SKM-1 treated with dmso at 0.1 percent for 144 hours (cell line): ENCODE data around the gene JAK1.
"Not testable (repeated sequence)": the region's sequence is repeated elsewhere in the genome, so short reads cannot be mapped to it uniquely, and the experiment has no call there.

Source experiments
- DNase-seq: peaks from one replicate; lab custom pipeline; 2025; ENCODE audit not compliant: unreplicated experiment; lab: John Stamatoyannopoulos, UW

JAK1 gene

DNA sequence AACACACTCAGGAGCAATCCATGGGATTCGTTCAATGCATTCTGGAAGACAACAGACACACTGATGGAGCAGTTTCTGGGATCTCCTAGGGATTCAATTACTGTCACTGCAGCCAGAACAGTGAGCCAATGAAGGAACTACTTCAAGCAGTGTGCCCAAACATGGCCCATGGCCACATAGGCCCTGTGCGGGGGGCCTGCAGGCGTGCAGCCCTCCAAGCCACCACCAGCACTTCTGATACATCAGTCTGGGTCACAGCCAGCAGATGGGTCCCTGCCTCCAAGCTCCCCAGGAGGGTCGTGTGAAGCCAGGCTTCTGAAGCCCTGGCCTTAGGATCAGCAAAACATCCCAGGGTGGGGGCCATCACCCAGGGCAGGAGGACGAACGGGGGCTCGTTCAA is 122.2 kb downstream of the JAK1 start:
- DNase-seq, result no peak

DNA sequence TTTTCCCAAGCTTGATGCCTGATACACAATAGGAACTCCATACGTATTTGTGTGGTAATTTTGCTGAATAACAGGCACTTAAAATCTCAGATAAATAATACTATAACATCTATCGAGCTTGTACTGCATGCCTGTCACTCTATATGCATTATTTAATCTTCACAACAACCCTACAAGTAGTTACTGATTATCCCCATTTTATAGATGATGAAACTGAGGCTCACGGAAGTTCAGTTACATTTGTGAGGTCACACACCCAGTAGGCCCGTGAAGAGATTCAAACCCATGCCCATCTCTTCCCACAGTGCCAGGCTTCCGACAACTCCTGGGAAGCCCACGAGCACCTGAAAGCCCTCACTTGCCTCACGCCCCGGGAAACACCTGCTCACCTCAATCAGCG is 122.7 kb downstream of the JAK1 start:
- no peak for DNase-seq

DNA sequence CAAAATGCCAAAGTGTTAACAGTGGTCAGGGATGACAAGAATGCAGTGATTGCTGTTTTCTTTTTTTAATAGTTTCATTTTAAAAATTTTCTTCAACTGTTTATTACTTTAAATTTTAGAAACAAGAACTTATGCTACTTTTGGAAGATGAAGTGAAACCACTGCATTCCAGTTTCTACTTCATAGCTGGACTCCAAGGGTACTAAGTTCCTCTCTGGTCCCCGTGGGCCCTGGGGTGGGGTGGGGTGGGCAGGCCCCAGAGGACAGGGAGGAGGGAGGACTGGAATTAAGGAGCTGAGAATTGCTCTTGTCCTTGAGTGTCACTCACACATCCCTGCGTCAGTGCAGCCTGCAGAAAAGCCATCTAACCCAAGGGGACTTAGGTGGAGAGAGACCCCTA is 124.1 kb downstream of the JAK1 start:
- DNase-seq, result no peak

DNA sequence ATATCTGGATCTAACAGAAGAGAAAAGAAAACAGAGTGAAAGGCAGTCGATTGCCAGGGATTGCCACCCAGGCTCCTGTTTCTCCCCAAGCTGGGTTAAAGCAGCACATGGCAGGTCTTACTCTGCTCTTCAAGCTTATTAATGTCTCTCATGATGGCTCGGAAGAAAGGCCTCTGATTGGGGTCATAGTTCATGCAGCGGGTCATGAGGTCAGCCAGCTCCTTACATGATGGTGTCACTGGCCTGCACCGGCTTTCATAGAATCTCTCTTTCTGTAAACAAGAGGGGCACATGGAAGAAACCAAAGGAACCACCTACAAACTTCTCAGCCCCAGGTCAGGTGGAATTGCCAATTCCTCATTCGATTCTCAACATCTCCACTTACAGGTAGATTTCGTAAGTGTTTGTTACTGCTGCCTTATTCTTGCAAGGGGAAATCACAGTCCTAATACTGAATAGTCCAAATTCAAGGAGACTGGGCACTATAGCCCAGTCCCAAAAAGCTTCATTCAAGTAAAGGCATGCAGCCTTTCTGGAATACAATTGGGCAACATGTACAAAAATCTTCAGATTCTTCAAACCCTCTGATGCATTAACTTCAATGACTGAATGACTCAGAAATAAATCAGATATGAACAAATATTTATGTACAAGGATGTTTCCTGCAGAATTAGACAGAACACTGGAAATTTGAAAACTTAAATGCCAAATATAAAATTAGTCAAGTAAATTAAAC is 124.9 kb downstream of the JAK1 start:
- DNase-seq, result no peak

DNA sequence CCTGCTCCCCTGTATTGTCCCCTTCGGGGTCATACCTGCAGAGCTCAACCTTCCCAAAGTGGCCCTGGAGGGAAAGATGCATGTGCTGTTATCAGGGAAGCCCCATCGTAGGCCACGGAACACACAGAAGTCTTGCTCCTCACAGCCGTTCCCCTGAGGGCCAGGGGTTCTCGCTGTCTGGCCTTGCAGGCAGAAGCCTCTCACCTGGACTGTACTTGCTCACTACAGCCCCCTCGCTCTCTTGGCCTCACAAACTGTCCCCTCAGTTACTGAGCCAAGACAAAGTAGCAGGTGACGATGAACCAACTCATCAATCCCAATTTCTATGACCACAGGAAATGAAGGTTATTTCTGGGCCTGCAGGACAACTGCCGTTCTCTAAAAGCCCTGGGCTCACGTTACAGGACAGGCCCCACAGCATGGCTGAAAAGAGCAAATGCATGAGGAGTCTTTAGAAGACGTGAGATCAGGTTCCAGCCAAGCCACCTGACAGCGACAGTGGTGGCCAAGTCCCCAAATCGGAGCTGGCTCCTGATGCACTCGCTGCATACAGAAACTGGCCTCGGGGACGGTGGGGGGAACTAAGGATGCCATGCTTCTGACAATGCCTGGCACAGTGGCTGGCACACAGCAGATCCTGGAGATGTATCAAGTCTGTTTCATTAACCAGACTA is 126.5 kb downstream of the JAK1 start:
- no peak for DNase-seq

DNA sequence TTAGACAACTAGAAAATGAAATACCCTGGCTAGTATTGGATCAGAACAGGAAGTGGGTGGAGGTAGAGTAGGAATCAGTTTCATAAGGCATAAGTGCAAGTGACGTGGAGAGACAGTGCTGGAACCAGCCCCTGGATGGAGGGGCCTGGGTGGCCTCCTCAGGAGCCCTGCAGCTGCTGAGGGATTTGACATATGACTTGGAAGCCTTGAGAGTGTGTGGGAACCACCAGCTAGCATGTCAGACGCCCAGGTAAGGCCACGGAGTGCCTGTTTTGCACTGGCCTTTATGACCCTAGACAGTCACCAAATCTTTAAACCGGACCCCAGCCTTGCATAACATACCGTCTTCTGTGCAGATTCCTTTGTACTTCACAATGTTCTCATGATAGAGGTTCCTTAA is 127.1 kb downstream of the JAK1 start:
- DNase-seq, result no peak

DNA sequence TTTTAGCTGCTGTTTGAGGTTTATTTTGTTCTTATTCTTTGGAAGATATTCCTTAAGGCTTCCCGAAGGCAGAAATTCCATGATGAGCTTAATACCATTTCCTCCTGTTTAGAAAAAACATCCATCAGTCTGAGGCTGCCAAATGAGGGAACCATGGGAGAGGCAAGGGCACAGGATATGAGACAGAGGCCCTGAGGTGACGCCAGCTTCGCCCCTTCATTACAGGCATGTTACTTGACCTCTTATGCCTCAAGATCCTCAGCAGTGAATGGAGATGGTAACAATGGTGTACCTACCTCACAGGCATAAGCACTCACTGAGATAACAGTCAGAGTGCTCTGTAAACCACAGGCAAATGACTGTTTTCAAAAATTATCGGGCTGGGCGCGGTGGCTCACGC is 127.9 kb downstream of the JAK1 start:
- no peak for DNase-seq

DNA sequence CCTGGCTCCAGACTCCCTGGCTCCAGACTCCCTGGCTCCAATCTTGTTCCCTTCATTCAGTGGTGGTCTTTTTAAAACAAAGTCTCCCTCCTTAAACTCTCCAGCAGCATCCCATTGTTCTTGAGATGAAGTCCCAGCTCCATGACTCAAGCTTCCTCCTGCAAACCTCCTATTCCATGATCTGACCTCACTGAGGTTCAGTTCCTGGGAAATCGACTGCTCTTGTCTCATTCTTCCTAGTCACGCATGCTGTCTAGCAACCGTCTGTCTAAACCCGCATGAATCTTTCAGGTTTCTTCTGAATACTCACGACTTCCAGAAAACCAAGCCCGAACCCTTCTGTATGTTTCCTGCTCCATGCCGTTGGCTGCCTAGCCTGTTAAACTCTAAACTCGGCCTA is 129.5 kb downstream of the JAK1 start:
- DNase-seq, result no peak

DNA sequence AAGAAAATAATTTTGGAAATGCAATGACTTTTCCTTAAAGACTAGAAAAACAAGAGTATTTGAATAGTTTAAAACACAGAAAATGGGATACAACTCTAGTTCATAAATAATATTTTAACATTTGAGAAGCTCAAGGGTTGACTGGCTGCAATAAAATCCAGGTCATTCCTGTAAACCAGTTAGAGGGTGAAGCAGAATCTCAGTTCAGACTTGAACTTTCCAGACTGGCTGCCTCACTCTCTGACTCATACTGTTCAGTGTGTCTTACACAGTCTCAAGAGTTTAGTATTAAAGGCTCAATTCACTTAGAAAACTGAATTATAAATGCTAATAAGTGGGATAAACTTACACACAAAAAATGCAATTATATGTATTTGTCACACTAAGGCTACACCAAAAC is 131.6 kb downstream of the JAK1 start:
- DNase-seq, result no peak

DNA sequence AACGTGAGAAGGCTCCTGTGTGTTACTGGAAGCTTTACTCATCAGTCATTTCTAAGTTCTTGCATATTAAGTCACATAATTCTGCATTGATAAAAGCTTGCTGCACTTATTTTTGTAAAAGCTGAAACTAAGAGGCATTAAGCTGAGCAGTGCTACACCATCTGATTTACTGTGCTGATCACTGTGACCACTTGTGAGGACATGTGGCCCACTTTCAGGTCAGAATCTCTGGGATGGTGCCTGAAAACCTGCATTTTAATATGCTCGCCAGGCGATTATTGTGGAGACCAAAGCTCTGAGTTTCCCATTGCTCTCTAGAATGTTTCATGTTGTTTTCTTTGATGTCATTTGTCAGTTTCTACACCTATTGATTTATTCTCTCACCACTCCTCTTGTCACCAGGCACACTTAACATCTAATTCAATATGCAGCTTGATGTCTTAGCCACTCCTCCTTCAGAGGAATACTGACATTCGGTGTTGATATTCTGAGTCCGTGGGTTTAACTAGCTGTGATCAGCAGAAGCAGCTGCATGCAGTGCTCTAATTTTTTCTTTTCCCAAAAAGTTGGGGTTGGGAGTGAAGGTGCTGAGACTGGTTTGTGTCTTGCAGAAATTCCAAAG is 136.2 kb downstream of the JAK1 start:
- no peak for DNase-seq

DNA sequence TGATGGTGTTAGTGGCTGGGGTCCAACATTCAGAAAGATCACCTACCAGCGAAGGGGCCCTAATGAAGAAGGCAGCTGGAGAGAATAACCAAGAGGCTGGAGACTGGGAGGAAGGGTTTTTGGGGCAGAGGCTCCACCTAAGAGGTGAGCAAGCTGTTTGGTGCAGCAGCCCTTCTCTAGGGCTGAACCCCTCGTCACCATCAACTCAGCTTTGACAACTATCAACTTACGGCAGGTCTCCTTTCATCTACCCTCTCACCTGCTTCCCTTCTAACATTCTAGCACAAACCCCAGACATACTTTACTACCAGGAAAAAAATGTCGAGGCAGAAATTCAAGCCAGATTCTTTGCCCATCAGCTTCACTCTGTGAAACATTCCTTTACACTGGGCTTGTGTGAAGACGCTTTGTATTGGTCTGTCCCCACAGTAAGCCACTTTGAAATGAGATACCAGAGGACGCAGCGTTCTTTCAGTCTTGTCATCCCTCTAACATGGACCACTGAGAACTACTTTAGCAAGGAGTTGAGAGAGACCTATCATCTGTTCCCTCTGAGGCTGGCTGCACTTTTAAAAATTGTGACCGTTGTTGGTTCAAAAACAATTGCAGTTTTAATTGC is 136.8 kb downstream of the JAK1 start:
- no peak for DNase-seq

DNA sequence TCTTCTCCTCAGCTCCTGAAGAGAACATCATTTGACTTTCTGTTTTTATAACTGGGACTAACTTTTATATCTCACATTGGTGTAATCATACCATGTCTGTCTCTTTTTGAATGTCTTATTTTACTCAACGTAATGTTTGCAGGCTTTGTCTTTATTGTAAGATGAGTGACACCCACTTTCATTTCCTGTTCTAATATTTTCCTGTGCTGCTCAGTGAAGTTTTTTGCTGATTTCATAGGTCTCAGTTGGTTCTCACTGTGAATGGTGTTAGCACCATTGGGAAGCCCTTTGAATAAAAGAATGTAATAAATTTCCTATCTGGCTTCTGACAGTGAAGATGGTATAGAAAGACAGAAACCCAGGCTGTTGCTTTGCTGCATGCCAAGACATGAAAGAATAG is 137.5 kb downstream of the JAK1 start:
- no peak for DNase-seq

DNA sequence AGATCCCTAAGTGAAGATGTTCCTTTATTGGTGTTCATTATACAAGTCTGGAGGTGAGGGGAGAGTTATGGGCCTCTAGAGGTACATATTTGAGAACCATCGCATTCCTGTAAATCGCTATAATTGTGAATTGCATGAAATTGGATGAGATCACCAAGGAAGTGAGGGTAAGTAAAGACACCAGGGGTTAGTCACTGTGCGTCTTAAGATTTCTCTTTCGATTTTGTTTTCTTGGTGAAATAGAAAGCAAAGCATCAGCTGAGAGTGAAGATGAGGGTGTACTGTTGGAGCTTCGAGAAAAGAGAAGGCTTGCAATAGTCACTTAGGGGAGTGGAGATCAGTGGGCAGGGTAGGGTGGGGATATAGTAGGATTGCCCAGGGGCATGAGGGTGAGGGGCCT is 139.4 kb downstream of the JAK1 start:
- DNase-seq, result no peak

DNA sequence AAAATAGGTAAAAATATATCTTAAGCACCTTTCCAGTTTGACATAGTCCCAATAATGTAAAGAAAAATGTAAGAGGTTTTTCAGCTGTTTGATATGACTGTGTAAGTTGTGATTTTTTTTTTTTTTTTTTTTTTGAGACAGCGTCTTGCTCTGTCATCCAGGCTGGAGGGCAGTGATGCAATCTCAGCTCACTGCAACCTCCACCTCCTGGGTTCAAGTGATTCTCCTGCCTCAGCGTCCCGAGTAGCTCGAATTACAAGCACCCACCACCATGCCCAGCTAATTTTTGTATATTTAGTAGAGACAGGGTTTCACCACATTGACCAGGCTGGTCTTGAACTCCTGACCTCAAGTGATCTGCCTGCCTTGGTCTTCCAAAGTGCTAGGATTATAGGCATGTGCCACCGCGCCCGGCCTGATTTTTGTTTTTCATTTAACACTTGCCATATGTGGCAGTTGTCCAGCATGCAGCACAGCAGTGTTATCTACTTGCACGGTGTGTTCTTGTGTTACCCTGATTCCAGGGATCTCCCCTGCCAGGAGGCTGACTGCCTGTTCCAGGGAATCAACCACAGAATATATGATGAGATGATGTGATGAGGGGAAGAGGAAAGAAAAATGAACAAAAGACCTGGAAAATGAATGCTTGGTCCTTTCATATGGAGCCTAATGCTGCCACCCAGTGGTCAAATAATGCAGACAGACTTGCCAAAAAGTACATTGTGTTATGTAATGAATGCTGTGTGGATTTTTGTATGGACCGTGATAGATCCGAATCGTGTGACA is 142.5 kb downstream of the JAK1 start:
- peak; percentile 56 for DNase-seq

DNA sequence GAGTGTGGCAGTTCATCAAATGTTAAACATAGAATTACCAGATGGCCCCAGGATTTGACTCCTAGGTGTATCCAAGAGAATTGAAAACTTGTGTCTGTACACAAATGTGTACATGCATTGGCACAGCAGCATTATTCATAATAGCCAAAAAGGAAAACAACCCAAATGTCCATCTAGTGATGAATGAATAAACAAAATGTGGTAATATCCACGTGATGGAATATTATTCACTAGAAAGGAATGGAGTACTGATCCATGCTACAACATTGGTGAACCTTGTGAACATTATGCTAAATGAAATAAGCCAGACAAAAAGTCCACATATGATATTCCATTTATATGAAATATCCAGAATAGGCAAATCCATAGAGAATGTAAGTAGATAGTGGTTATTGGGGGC is 143.7 kb downstream of the JAK1 start:
- no peak for DNase-seq

DNA sequence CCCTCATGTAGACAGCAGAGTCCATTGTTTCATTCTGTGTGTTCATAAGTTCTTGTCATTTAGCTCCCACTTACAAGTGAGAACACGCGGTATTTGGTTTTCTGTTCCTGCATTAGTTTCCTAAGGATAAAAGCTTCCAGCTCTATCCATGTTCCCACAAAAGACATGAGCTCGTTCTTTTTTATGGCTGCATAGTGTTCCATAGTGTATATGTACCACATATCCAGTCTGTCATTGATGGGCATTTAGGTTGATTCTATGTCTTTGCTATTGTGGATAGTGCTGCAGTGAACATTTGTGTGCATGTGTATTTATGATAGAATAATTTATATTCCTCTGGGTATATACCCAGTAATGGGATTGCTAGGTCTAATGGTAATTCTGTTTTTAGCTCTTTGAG is 145.8 kb downstream of the JAK1 start:
- not testable (repeated sequence) for DNase-seq

DNA sequence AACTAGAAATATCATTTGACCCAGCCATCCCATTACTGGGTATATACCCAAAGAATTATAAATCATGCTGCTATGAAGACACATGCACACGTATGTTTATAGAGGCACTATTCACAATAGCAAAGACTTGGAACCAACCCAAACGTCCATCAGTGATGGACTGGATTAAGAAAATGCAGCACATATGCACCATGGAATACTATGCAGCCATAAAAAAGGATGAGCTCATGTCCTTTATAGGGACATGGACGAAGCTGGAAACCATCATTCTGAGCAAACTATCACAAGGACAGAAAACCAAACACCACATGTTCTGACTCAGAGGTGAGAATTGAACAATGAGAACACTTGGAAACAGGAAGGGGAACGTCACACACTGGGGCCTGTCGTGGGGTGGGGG is 149.0 kb downstream of the JAK1 start:
- not testable (repeated sequence) for DNase-seq

DNA sequence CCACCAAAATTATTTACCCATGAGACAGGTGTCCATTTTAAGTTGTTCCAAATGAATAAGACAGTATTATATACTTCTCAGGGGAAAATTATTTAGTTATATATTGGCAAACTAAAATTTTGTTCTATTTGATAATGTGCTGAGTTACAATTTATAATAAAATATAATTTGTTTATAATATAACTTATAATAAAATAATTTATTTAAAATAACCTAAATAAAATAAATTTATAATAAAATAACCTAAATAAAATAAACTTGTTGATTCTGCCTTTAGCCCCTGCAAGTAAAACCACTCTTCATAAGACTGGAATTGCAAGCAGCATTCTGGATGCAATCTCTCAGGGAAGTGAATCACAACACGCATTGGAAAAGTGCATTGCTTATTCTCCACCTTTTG is 151.9 kb downstream of the JAK1 start:
- DNase-seq, result no peak

DNA sequence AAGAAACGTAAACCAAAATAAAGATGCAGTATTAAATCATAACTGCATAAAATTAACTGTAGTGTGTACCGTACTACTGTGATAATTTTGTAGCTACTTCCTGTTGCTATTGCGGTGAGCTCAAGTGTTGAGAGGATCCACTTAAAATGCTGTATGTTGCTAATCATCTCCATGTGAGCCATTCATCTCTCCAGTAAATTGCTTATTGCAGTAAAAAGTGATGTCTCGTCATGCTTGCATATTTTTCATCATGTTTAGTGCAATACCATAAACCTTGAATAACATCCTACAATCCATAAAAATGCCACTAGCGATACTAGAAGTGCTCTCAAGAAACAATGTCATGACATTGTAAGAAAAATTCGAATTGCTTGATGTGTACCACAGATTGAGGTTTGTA is 155.2 kb downstream of the JAK1 start:
- DNase-seq, result no peak

DNA sequence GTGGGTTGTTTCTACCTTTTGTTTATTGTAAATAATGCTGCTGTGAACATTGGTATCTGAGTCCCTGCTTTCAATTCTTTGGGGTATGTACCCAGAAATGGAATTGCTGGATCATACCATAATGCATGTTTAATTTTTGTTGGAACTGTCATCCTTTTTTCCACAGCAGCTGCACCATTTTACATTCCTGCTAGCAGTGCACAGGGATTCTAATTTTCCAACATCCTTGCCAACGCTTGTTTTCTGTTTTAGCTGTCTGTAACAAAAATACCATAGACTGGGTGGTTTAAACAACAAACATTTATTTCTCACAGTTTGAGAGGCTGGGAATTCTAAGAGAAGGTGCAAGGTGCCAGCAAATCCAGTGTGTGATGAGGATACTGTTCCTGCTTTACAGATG is 156.3 kb downstream of the JAK1 start:
- DNase-seq, result no peak

DNA sequence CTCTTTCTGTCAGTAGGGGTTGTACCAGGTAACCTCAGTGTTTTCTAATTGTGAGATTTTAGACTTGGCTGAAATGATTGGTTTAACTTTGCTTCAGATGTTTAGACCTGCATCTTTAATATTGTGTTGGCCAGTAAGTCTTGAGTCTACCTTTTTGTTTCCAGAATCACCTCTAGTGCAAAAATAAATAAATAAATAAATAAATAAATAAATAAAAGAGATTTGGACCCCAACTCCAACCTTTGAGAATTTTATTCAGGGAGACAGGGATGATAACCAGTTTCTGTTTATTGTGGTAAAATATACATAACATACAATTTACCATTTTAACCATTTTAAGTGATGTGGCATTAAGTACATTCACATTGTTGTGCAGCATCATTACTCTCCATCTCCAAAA is 157.0 kb downstream of the JAK1 start:
- DNase-seq, result no peak
